Keratinocyte (primary cell): Measurements from ENCODE around the gene COL9A3. TPM values are rescaled to one million over a fixed set of nuclear protein-coding genes. Genes with fewer than 3 reads are reported as not detected.

Experiments used
- DNase-seq: peaks from one replicate; pipeline ENCODE4 v3.0.0-alpha.2; 2011; ENCODE audit warnings: low read depth, missing footprints, low spot score
- FAIRE-seq: peaks from 2 replicates; lab custom pipeline; 2011; peaks lifted over from hg19 to GRCh38; lab: Jason Lieb, UNC
- H2AFZ ChIP-seq: 2 replicates; pipeline ENCODE4 v1.6.0; 2012; ENCODE audit warnings: low read length, control low read depth, inconsistent platforms; ENCODE audit not compliant: control insufficient read depth
- H3K27ac ChIP-seq: 2 replicates; pipeline ENCODE4 v1.5.1; 2011; ENCODE audit warnings: low read length; ENCODE audit not compliant: control insufficient read depth, insufficient read depth
- H3K27me3 ChIP-seq: 3 replicates; pipeline ENCODE4 v1.6.0; 2011; ENCODE audit warnings: low read length; ENCODE audit not compliant: control insufficient read depth, insufficient read depth; ENCODE audit errors: extremely low read depth
- H3K36me3 ChIP-seq, 2 experiments: 2 replicates in 1 of 2; 3 replicates in 1 of 2; pipeline ENCODE4 v1.5.1; 2011; ENCODE audit warnings: low read length in 2 of 2, mild to moderate bottlenecking in 1 of 2; ENCODE audit not compliant: control insufficient read depth in 2 of 2, insufficient read depth in 2 of 2; ENCODE audit errors: extremely low read depth in 1 of 2
- H3K4me1 ChIP-seq: 3 replicates; pipeline ENCODE4 v1.5.1; 2011; ENCODE audit warnings: low read length; ENCODE audit not compliant: control insufficient read depth, insufficient read depth; ENCODE audit errors: extremely low read depth
- H3K4me2 ChIP-seq: 3 replicates; pipeline ENCODE4 v1.6.0; 2011; ENCODE audit warnings: low read depth, low read length; ENCODE audit not compliant: control insufficient read depth, insufficient read depth; ENCODE audit errors: extremely low read depth
- H3K4me3 ChIP-seq, 3 experiments: fragments of 200-600 bp in 1 of 3; sonication (generic) in 1 of 3; 2 replicates in 2 of 3; 3 replicates in 1 of 3; pipeline ENCODE4 v1.5.1; 2011 to 2016; ENCODE audit warnings: low read length in 3 of 3, mild to moderate bottlenecking in 3 of 3, control low read depth in 2 of 3, inconsistent platforms in 1 of 3, low read depth in 1 of 3, mixed read lengths in 1 of 3, mixed run types in 1 of 3, moderate library complexity in 1 of 3; ENCODE audit not compliant: control insufficient read depth in 2 of 3, insufficient read depth in 2 of 3; ENCODE audit errors: extremely low read depth in 1 of 3
- H3K79me2 ChIP-seq: 2 replicates; pipeline ENCODE4 v1.6.0; 2012; ENCODE audit warnings: low read length; ENCODE audit not compliant: control insufficient read depth, insufficient read depth
- H3K9ac ChIP-seq: 3 replicates; pipeline ENCODE4 v1.6.0; 2011; ENCODE audit warnings: low read length; ENCODE audit not compliant: control insufficient read depth, insufficient read depth; ENCODE audit errors: extremely low read depth
- H3K9me1 ChIP-seq: 3 replicates; pipeline ENCODE4 v1.6.0; 2011; ENCODE audit warnings: low read length; ENCODE audit not compliant: control insufficient read depth, insufficient read depth; ENCODE audit errors: extremely low read depth
- H3K9me3 ChIP-seq: 2 replicates; pipeline ENCODE4 v1.5.1; 2012; ENCODE audit warnings: low read depth, low read length; ENCODE audit not compliant: control insufficient read depth
- H4K20me1 ChIP-seq: 3 replicates; pipeline ENCODE4 v1.6.0; 2011; ENCODE audit warnings: low read length; ENCODE audit not compliant: control insufficient read depth, insufficient read depth; ENCODE audit errors: extremely low read depth
- CTCF ChIP-seq, 3 experiments: IDR thresholded peaks in 1 of 3; conservative IDR thresholded peaks in 1 of 3; optimal IDR thresholded peaks in 1 of 3; 2 replicates in 2 of 3; 3 replicates in 1 of 3; pipeline versions ENCODE3 to v1.5.1; 2011; ENCODE audit warnings: low read length in 3 of 3, mild to moderate bottlenecking in 3 of 3, moderate library complexity in 2 of 3, control low read depth in 1 of 3, inconsistent platforms in 1 of 3; ENCODE audit not compliant: insufficient read depth in 2 of 3; ENCODE audit errors: extremely low read depth in 1 of 3
- EZH2 ChIP-seq: IDR thresholded peaks from one replicate; pipeline ENCODE4 v1.6.1; 2012; ENCODE audit warnings: inconsistent platforms, mild to moderate bottlenecking, low read length, moderate library complexity
- dilution Hi-C: fragments of 300-500 bp; cut with MboI; formaldehyde crosslinking; loops from one replicate; pipeline ENCODE4 v1.7.0; 2020; ENCODE audit warnings: low sequenced_read_pairs; ENCODE audit not compliant: extremely low pct_ligation_motif_present
- polyA plus RNA-seq, 5 experiments: library from polyadenylated mRNA; depleted of rRNA in 3 of 5; stranded (reverse) in 3 of 5; stranded (forward) in 1 of 5; unstranded in 1 of 5; fragments of >200 nt; gene quantifications; 1 replicate in 1 of 5; 2 replicates in 3 of 5; 3 replicates in 1 of 5; pipeline versions ENCODE4 v1.2.1 to v1.2.3, GENCODE V29; 2011 to 2012; ENCODE audit warnings: missing spikeins in 2 of 5, low read depth in 1 of 5, low replicate concordance in 1 of 5

COL9A3 gene
- polyA plus RNA-seq, 1 donor (not counting 4 experiments of a cell fraction or from before 2014, with no cell fraction given), result 4.8 TPM

DNA sequence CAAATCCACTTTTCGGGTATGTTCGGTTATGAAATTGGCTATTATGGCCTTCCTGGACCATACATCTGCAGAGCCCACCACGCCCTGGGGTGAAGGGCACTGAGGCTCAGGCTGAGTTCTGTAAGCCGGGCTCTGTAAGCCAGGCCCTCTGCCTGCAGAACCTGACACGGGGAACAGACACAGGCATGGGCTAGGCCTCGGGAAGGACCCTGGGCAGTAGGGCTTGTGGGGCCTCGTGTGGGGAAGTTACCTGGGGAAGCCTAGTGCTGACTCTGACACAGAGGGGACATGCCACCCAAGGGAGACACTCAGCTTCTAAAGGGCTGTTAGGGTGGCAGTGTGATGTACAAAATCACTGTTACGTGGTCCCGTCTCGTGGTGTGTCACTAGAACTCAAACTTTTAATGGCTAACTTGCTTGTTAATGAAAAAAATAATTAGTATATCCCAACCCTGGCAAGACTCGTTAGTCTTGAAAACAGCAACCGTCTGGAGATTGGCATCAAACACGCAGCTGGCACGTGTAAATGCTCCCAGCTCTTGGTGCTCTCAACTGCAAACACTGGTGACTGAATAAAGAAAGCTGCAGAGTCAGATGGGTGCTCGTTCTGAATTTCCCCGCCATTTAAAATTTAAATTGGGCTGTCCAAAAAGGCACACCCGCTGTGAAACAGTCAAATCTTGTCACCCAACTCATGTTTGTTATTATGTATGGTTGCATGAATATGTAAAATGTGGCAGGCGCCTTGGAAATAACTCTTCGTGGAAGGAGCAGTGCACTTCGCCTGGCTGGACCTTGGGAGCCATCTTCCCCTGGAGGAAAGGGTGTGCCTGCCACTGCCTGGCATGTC, 68.4 kb downstream of the COL9A3 start:
- Histone ChIP-seq H3K36me3 (peaks cover 23 to 29% of the 10 kb centered on the region in 2 experiments), H3K9ac (no peak overlapping the region), H3K4me3 (no peak overlapping the region), H3K4me1 (no peaks in the 10 kb centered on the region), H3K4me2 (no peak overlapping the region), H3K9me3 (no peaks in the 10 kb centered on the region), H3K27ac (no peak overlapping the region), H3K27me3 (no peaks in the 10 kb centered on the region), H3K9me1 (no peaks in the 10 kb centered on the region), H4K20me1 (no peaks in the 10 kb centered on the region), H3K79me2 (no peaks in the 10 kb centered on the region), H2AFZ (no peak overlapping the region)
- no peak for FAIRE-seq
- dilution Hi-C loops, result no loop called here
- no peak for DNase-seq
- TF ChIP-seq CTCF (optimal IDR thresholded peaks at IDR 0.05 in 1 of 3, IDR thresholded peaks at IDR 0.05 in 1 of 3, conservative IDR thresholded peaks at IDR 0.05 in 1 of 3; ENCODE audit: extremely low read depth in 1 of 3, insufficient read depth in 2 of 3, low read length in 3 of 3) (no peak), EZH2 (no peak)

DNA sequence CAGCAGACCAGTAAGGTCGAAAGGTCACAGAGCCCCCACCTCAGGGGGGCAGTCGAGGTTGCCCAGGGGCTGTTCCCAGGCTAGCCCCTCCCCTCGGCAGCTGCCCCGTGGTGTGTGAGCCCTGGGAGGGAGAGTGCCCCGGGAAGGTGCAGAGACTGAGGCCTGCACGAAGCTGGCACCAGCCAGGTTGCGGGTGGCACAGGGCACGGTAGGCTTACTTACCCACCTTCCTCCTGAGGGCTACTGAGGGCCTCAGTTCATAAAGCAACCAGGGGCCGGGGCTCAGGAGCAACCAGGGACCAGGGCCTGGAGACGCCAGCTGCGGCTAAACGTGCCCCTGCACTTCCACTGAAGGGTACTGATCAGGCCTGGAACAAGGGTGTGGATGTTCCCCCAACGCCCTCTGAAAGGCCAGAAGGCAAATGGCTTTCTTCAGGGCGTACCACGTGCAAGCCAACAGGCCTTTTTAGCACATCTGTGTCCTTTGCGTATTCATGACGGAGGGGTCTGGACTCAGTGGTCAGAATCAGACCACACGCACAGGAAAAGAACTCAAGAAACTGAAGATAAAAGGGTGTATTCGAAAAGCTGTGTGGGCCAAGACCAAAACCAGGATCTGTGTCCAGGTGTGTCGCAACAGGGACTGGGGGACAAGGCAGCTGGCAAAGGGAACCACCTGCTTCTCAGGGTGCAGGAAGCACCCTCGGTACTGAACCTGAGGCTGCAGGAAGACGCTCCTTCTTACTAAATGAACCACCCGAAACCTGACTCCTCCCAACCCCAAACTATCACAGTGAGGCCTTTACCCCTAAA, 69.3 kb downstream of the COL9A3 start:
- FAIRE-seq, result no peak
- TF ChIP-seq EZH2, result no peak
- TF ChIP-seq CTCF (optimal IDR thresholded peaks at IDR 0.05 in 1 of 3, IDR thresholded peaks at IDR 0.05 in 1 of 3, conservative IDR thresholded peaks at IDR 0.05 in 1 of 3; ENCODE audit: extremely low read depth in 1 of 3, insufficient read depth in 2 of 3, low read length in 3 of 3), result no peak
- H3K36me3 ChIP-seq, result peaks cover 30 to 32% of the 10 kb centered on the region in 2 experiments

More for the DNA sequence above, 69.3 kb downstream of the COL9A3 start:
- no peak overlapping the region for H2AFZ ChIP-seq
- dilution Hi-C loops, result no loop called here
- no peak for DNase-seq
- H3K9me3 ChIP-seq, result no peaks in the 10 kb centered on the region
- no peaks in the 10 kb centered on the region for H3K4me1 ChIP-seq
- H3K9me1 ChIP-seq, result no peaks in the 10 kb centered on the region
- H3K9ac ChIP-seq, result no peak overlapping the region
- H3K4me2 ChIP-seq, result no peak overlapping the region
- H3K4me3 ChIP-seq, result no peak overlapping the region
- no peaks in the 10 kb centered on the region for H3K27me3 ChIP-seq
- no peaks in the 10 kb centered on the region for H3K79me2 ChIP-seq
- no peaks in the 10 kb centered on the region for H4K20me1 ChIP-seq
- H3K27ac ChIP-seq, result no peak overlapping the region
